Measurements from ENCODE around the gene NUP210L.

The NUP210L gene

DNA sequence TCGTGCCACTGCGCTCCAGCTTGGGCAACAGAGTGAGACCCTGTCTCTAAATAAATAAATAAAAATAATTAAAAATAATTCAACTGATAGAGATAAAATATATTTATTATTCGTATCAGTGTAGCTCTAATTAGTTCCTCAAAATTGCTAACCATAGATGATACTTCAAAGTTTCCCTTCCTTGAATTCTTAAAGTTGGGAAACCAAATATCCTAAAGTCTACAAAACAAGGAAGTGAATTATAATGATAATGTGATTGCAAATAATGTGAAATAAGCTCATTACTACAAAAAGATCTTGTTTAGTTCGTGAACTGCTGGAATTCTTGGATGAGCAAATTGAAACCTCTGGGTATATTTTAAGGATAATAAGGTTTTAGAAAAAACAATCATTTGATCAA is 60.5 kb downstream of the NUP210L start:
- TF ChIP-seq GATA3 (IDR thresholded peaks at IDR 0.05; ENCODE audit: low read depth, low read length) (no peak), GATA2 (IDR thresholded peaks at IDR 0.05; ENCODE audit: low read depth, low read length) (no peak)

DNA sequence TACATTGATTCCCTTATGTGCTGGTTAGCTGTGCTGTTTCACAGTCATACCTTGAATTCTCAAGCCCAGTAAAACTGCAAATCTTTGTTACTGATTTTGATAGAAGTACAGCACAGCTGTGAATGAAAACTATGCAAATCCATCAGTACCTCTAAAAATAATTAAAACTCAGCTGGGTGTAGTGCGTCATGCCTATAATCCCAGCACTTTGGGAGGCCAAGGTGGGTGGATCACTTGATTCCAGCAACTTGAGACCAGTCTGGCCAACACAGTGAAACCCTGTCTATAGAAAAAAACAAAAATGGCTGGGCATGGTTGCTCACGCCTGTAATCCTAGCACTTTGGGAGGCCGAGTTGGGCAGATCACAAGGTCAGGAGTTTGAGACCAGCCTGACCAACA is 61.2 kb downstream of the NUP210L start:
- TF ChIP-seq GATA2 (IDR thresholded peaks at IDR 0.05; ENCODE audit: low read depth, low read length): no peak
- no peak for TF ChIP-seq GATA3 (IDR thresholded peaks at IDR 0.05; ENCODE audit: low read depth, low read length)

DNA sequence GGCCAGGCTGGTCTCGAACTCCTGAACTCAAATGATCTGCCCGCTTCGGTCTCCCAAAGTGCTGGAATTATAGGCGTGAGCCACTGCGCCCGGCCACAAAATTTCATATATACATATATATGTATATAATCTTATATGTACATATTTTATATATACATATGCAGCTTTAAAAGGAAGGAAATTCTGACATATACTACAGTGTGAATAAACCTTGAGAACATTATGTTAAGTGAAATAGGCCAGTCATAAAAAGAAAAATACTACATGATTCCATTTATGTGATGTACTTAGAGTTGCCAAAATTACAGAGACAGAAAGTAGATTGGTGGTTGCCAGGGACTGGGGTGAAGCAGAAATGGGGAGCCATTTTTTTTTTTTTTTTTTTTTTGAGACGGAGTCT is 63.2 kb downstream of the NUP210L start:
- no peak for TF ChIP-seq GATA2 (IDR thresholded peaks at IDR 0.05; ENCODE audit: low read depth, low read length)
- TF ChIP-seq GATA3 (IDR thresholded peaks at IDR 0.05; ENCODE audit: low read depth, low read length): no peak

DNA sequence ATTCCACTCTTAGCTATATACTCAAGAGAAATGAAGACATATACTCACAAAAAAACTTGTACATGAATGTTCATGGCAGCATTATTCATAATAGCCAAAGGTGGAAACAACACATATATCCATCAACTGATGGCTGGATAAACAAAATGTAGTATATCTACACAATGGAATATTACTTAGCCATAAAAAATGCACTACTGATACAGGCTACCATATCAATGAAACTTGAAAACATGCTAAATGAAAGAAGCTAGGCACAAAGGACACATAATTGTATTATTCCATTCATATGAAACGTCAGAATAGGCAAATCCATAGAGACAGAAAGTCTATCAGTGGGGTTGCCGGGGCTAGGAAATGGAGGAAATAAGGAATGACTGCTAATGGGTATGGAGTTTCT is 67.3 kb downstream of the NUP210L start:
- no peak for TF ChIP-seq GATA3 (IDR thresholded peaks at IDR 0.05; ENCODE audit: low read depth, low read length)
- no peak for TF ChIP-seq GATA2 (IDR thresholded peaks at IDR 0.05; ENCODE audit: low read depth, low read length)

DNA sequence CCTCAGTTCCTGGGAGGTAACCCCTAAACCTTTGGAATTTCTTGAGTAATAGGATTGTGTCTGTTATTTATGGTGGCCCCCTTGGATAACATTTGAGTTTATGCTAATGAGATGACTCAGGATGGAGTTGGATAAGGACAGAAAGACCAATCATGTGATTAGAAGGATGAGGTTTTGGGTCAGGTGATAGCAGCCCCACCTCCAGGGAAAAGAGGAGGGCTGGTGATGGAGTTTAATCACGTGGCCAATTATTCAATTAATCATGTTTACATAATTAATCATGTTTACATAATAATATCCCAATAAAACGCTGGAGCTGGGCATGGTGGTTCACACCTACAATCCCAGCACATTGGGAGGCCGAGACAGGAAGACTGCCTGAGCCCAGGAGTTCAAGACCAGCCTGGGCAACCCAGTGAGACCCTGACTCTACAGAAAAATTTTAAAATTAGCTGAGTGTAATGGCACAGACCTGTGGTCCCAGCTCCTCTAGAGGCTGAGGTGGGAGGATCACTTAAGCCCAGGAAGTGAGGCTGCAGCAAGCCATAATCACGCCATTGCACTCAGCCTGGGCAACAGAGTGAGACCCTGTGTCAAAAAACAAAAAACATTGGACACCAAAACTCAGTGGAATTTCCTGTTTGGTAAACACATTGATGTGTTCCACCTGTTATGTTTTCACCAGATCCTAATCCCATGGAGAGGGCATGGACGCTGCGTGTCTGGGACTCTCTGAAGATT is 73.3 kb downstream of the NUP210L start:
- TF ChIP-seq GATA3 (IDR thresholded peaks at IDR 0.05; ENCODE audit: low read depth, low read length) (no peak), GATA2 (IDR thresholded peaks at IDR 0.05; ENCODE audit: low read depth, low read length) (no peak)

DNA sequence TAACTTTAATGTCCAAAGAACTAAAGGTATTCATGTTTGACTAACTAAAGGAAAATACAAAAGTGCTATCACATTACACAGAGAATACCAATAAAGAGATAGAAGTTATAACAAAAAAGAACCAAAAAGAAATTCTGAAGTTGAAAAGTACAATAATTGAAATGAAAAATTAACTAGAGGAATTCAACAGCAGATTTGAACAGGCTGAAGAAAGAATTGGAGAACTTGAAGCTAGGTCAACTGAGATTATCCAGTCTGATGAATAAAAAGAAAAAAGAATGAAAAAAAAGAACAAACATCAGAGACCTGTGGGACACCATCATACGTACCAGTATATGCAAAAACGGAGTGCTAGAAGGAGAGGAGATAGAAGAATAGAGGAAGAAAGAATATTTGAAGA is 78.5 kb downstream of the NUP210L start:
- no peak for TF ChIP-seq GATA3 (IDR thresholded peaks at IDR 0.05; ENCODE audit: low read depth, low read length)
- no peak for TF ChIP-seq GATA2 (IDR thresholded peaks at IDR 0.05; ENCODE audit: low read depth, low read length)

DNA sequence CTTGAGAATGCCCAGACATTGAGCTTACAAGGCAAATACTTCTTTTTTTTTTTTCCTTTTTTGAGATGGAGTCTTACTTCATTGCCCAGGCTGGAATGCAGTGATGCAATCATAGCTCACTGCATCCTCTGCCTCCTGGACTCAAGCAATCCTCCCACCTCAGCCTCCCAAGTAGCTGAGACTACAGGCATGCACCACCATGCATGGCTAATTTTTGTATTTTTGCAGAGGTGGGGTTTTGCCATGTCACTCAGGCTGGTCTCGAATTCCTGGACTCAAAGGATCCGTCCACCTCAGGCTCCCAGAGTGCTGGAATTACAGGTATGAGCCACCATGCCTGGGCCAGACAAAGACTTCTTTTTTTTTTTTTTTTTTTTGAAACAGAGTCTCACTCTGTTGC is 79.1 kb downstream of the NUP210L start:
- no peak for TF ChIP-seq GATA2 (IDR thresholded peaks at IDR 0.05; ENCODE audit: low read depth, low read length)
- no peak for TF ChIP-seq GATA3 (IDR thresholded peaks at IDR 0.05; ENCODE audit: low read depth, low read length)

DNA sequence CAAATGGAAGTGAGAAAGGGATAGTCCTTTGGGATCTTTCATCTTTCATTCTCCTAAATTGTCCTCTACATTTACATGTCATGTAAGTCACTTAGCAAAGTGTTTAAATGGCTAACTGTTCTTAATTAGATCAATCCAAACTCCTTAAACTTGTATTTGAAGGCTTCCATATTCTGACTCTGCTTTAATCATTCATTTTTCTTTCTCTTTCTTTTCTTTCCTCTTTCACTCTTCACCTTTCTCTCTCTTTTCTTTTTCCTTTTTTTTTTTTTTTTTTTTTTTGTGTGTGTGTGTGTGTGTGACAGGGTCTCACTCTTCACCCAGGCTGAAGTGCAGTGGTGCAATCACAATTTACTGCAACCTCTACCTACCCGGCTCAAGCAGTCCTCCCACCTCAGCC is 92.6 kb downstream of the NUP210L start:
- TF ChIP-seq GATA2 (IDR thresholded peaks at IDR 0.05; ENCODE audit: low read depth, low read length) (no peak), GATA3 (IDR thresholded peaks at IDR 0.05; ENCODE audit: low read depth, low read length) (no peak)

DNA sequence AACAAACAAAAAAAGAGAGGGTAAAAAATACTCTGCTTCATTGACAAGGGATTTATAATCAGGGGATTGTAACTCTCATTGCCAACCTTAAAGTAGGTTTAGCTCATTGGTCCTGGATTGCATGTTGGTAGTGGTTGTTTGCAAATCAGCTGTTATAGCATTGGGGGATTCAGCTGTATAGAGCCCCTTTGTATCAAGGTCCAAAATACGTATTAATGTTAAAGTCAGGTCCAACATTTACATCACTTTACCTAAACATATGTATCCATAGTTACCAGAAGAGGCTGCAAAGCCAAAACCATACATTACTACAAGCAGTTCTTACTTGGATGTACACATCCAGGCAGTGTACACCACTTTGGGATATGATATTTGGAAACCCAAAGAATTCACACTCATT is 134.9 kb downstream of the NUP210L start:
- TF ChIP-seq GATA3 (IDR thresholded peaks at IDR 0.05; ENCODE audit: low read depth, low read length) (no peak), GATA2 (IDR thresholded peaks at IDR 0.05; ENCODE audit: low read depth, low read length) (no peak)

DNA sequence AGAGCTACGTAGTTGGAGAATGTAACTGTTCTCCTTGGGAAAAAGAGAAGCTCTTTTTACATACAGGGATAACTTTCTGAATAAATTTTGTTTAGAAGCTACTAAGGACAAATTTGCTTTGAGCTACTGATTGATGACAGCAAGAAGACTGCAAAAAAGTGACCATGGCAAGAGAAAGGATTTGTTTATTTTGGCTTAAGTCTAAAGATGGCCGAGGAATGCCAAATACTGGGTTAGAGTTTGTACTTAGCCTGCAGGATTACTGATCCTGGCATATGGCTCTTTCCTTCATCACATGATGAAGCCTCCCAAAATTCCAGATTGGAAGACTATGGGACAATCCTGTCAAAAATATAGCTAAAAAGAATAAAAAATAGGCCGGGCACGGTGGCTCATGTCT is 135.6 kb downstream of the NUP210L start:
- no peak for TF ChIP-seq GATA2 (IDR thresholded peaks at IDR 0.05; ENCODE audit: low read depth, low read length)
- TF ChIP-seq GATA3 (IDR thresholded peaks at IDR 0.05; ENCODE audit: low read depth, low read length): no peak

DNA sequence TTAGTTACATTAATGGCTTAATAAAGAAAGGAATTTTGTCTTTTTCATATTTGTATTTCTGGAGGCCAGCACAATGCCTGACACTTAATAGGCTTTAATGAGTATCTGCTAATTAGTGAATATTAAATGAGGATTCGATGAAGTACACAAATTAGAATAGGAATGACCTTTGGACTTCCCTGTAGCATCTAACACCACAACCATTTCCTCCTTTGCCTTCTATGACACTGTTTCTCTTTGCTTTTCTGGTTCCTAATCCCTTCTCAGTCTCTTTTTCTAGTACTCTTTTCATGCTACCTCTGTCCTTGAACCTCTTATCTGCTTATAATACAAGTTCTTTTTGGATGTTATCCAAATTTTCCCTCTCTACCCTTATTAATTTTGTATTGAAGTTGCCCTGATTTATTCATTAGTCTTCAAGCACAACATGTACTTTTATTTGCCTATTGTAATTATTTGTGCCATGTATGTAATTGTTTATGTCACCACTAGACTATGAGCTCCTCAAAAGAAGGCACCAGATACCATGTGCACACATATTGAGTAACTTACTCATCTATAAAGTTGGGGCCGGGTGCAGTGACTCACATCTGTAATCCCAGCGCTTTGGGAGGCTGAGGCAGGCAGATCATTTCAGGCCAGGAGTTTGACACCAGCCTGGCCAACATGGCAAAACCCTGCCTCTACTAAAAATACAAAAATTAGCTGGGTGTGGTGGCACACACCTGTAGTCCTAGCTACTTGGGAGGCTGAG is 140.5 kb downstream of the NUP210L start:
- TF ChIP-seq GATA3 (IDR thresholded peaks at IDR 0.05; ENCODE audit: low read depth, low read length): no peak
- TF ChIP-seq GATA2 (IDR thresholded peaks at IDR 0.05; ENCODE audit: low read depth, low read length): no peak

DNA sequence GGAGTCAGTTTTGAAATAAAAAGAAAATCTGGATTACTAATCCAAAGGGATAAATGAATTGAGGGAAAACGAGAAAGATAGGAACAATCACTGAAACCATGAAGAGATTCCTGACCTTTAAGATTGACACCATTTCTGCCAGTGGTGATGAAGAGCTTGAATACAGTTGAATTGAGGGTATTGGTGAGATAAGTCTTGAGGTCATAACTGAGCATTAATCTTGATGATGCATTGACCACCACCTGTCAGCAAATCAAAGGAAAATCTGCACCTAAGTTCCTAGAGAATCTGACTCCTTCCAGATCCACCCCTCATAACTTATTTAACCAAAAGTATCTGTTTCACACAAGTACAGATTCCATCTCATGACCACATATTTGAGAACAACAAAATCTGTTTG is 142.7 kb downstream of the NUP210L start:
- no peak for TF ChIP-seq GATA2 (IDR thresholded peaks at IDR 0.05; ENCODE audit: low read depth, low read length)

DNA sequence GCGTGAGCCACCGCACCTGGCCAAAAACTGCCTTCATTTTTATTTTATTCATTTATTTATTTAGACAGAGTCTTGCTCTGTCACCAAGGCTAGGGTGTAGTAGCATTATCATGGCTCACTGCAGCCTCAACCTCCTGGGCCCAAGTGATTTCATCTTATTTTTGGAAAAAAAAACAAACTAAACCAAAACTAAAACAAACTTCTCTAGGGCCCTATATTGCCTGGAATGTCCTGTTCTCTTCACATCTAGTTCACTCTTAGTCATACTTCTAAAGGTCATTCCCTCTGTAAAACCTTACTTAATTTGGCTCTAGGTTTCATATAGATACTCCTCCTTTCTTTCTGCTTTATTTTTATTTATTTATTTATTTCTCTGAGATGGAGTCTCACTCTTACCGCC is 148.7 kb downstream of the NUP210L start:
- no peak for TF ChIP-seq GATA3 (IDR thresholded peaks at IDR 0.05; ENCODE audit: low read depth, low read length)
- no peak for TF ChIP-seq GATA2 (IDR thresholded peaks at IDR 0.05; ENCODE audit: low read depth, low read length)

DNA sequence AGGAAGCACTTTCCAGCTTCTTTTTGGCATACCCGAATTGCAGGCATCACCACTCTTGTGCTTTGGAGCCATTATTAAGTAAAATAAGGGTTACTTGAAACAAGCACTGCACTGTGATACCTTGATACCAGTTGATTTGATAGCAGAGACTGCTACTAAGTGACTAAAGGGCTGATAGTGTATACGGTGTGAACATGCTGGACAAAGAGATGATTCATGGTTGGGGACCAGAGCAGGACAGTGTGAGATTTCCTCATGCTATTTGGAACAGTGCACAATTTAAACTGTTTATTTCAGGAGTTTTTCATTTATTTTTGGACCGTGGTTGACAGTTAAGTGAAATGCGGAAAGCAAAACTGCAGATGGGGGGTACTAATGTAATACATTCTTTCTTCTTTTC is 154.5 kb downstream of the NUP210L start:
- TF ChIP-seq GATA3 (IDR thresholded peaks at IDR 0.05; ENCODE audit: low read depth, low read length): no peak
- TF ChIP-seq GATA2 (IDR thresholded peaks at IDR 0.05; ENCODE audit: low read depth, low read length): no peak

DNA sequence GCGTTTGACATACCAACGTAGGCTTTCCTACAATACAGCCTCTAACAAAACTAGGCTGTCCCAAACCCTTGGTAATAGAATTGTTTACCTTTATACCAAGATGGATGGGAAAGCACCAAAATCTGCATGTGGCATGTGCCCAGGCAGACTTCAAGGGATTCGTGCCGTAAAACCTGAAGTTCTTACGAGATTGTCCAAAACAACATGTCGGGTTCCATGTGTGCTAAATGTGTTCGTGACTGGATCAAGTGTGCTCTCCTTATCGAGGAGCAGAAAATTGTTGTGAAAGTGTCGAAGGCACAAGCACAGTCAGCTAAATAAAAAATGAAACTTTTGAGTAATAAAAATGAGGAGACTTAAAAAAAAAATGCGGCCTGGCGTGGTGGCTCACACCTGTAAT is 159.2 kb downstream of the NUP210L start:
- TF ChIP-seq GATA3 (IDR thresholded peaks at IDR 0.05; ENCODE audit: low read depth, low read length) (no peak), GATA2 (IDR thresholded peaks at IDR 0.05; ENCODE audit: low read depth, low read length) (no peak)
